ENCODE data around the gene F2RL3.
"Not testable (repeated sequence)": the region's sequence is repeated elsewhere in the genome, so short reads cannot be mapped to it uniquely, and the experiment has no call there.

F2RL3 gene

GRCh38 chr19:16922592-16922934 is 33.8 kb downstream of the F2RL3 start:
- no peak for DNase-seq (ENCODE audit: low spot score)

GRCh38 chr19:16922949-16923348 is 34.1 kb downstream of the F2RL3 start:
- no peak for DNase-seq (ENCODE audit: low spot score)

- no peak for DNase-seq (ENCODE audit: low spot score)
Measured at GRCh38 chr19:16927883-16928282, 39.1 kb downstream of the F2RL3 start.

GRCh38 chr19:16928351-16928750 is 39.6 kb downstream of the F2RL3 start:
- DNase-seq (ENCODE audit: low spot score): no peak

GRCh38 chr19:16928916-16929315 is 40.1 kb downstream of the F2RL3 start:
- DNase-seq (ENCODE audit: low spot score): no peak

GRCh38 chr19:16930753-16931152 is 42.0 kb downstream of the F2RL3 start:
- no peak for DNase-seq (ENCODE audit: low spot score)

GRCh38 chr19:16931306-16931705 is 42.5 kb downstream of the F2RL3 start:
- no peak for DNase-seq (ENCODE audit: low spot score)

- no peak for DNase-seq (ENCODE audit: low spot score)
Measured at GRCh38 chr19:16934489-16934888, 45.7 kb downstream of the F2RL3 start.

GRCh38 chr19:16936901-16937300 is 48.1 kb downstream of the F2RL3 start:
- DNase-seq (ENCODE audit: low spot score): no peak

- DNase-seq (ENCODE audit: low spot score): not testable (repeated sequence)
Measured at GRCh38 chr19:16937796-16938195, 49.0 kb downstream of the F2RL3 start.

GRCh38 chr19:16938211-16938610 is 49.4 kb downstream of the F2RL3 start:
- DNase-seq (ENCODE audit: low spot score): no peak

GRCh38 chr19:16940063-16940462 is 51.3 kb downstream of the F2RL3 start:
- DNase-seq (ENCODE audit: low spot score): not testable (repeated sequence)

- no peak for DNase-seq (ENCODE audit: low spot score)
Measured at GRCh38 chr19:16940626-16941025, 51.8 kb downstream of the F2RL3 start.
